ENCODE results near the gene MSRB3.

MSRB3 gene

DNA sequence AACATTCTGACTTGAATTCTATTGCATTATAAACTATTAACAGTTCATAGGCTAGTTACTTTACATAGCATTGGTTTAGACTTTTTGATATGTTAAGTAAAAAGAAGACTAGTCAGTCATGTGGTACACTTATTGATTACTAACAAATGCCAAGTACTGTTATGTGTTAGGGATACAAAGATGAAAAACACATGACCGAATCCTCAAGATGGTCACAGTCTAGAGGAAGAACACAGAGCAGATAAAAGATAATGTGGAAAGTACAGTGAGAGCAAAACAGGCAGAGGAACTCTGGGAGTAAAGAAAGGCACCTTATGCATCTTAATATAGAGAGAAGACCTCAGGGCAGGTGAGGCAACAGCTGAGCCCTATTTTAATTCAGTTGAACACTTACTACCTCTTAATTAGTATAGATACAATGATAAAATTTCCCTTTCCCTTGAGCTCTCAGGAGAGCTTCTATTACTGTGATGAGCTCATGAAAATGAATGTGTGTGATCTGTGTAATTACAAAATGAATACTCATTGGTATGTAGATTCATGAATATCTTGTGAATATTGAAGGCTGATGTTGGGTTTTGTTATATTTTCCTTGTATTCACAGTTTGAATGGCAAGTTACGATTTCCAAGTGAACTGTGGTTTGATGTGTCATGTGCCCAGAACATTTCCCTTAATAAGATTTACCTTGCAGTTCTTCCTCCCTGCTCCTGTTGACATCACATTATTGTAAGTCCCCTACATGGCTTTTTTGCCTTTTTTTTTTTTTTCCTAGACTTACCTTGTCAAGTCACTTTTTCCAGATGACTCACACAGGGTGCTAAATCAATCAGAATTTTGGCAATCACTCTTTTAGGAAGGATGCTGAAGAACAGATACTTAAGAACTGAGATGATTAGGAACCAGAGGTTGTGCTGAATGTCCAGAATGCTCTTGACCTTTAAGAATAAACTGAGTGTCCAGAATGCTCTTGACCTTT is 29.5 kb upstream of the MSRB3 start:
- CTCF ChIA-PET = no interaction called here
- TF ChIP-seq, protein P1, sequence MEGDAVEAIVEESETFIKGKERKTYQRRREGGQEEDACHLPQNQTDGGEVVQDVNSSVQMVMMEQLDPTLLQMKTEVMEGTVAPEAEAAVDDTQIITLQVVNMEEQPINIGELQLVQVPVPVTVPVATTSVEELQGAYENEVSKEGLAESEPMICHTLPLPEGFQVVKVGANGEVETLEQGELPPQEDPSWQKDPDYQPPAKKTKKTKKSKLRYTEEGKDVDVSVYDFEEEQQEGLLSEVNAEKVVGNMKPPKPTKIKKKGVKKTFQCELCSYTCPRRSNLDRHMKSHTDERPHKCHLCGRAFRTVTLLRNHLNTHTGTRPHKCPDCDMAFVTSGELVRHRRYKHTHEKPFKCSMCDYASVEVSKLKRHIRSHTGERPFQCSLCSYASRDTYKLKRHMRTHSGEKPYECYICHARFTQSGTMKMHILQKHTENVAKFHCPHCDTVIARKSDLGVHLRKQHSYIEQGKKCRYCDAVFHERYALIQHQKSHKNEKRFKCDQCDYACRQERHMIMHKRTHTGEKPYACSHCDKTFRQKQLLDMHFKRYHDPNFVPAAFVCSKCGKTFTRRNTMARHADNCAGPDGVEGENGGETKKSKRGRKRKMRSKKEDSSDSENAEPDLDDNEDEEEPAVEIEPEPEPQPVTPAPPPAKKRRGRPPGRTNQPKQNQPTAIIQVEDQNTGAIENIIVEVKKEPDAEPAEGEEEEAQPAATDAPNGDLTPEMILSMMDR (IDR thresholded peaks at IDR 0.05; ENCODE audit: insufficient read depth, low read length, missing control alignments) = no peak
- POLR2A ChIA-PET = no interaction called here
- H3K4me3 ChIP-seq (ENCODE audit: low read depth, low read length) = no peak overlapping the region
- DNase-seq (ENCODE audit: low read depth, low spot score) = no peak

DNA sequence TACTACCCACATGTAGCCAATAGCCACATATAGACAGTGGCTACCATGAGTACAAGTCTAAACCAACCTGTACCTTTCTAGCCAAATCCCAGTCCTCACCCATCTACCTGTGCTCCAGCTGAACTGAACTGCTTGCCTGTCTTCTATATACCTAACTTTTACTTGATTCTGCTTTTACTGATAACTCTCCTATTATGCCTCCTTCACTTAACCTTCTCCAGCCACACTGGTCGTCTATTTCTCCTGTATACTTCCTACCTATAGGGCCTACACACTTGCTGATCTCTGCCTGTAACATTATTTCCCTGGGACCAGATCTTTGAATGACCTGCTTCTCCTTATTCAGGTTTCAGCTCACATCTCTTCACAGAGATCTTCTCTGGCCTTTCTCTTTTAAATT is 26.0 kb upstream of the MSRB3 start:
- ChIA-PET CTCF (no interaction called here), POLR2A (no interaction called here)
- no peak overlapping the region for H3K4me3 ChIP-seq (ENCODE audit: low read depth, low read length)
- TF ChIP-seq, protein P1 (IDR thresholded peaks at IDR 0.05; ENCODE audit: insufficient read depth, low read length, missing control alignments) = no peak
- DNase-seq (ENCODE audit: low read depth, low spot score) = no peak

DNA sequence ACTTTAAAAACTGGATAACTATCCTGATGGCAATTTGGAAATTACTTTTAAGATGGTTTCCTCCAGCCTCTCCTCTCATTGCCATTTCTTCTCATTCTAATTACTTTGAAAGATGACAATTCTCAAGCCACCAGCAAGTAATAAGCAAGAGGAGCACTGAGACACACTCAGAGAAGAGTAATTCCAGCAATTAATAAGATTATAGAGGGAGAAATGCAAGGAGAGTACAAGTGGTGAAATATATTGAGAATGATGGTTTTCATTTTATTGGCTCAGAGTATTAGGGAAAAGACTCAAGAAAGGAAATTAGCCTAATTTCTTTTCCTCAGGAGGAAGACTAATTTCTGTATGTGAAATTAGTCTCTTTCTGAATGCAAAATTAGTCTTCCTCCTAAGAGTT is 20.5 kb upstream of the MSRB3 start:
- no peak overlapping the region for H3K4me3 ChIP-seq (ENCODE audit: low read depth, low read length)
- POLR2A ChIA-PET = no interaction called here
- TF ChIP-seq, protein P1 (IDR thresholded peaks at IDR 0.05; ENCODE audit: insufficient read depth, low read length, missing control alignments) = no peak

DNA sequence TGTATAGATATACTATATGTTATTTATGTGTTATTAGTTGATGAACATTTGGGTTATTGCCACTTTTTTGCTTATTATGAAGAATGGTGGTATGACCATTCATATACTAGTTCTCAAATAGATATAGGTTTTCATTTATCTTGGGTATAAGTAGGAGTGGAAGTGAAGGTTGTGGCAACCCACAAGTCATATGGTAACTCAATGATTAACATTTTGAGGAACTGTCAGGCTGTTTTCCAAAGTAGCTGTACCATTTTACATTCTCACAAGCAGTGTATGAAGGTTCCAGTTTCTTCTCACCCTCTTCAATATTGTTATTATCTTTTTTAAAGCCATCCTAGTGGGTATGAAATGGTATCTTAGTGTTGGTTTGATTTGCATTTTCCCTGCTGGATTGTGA is 19.0 kb upstream of the MSRB3 start:
- TF ChIP-seq, protein P1 (IDR thresholded peaks at IDR 0.05; ENCODE audit: insufficient read depth, low read length, missing control alignments) = no peak
- POLR2A ChIA-PET = no interaction called here
- DNase-seq (ENCODE audit: low read depth, low spot score) = no peak
- CTCF ChIA-PET = no interaction called here
- no peak overlapping the region for H3K4me3 ChIP-seq (ENCODE audit: low read depth, low read length)

More for the DNA sequence above, 20.5 kb upstream of the MSRB3 start:
- no peak for DNase-seq (ENCODE audit: low read depth, low spot score)
- CTCF ChIA-PET = interaction anchor here (1.2 to 1.6 kb wide), 2 partner anchors 25 to 456 kb away, joined by 3 to 5 read pairs; no protein-coding TSS in a partner anchor

DNA sequence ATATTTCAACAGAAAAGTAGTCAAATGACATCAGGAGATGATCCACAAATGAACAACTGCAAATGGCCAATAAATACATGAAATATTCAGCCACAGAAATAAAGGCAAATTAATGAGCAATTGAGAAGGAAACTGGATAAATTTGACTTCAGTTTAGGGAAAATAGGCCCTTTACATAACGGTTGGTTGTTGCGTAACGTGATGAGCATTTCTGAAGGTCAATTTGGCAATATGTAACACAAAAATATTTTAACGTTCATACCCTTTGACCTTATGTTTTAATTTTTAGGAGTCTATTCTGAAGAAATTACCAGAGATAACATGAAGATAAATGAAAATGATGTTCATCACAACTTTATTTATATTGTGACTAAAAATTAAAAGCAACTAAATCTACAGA is 14.7 kb upstream of the MSRB3 start:
- DNase-seq (ENCODE audit: low read depth, low spot score) = no peak
- H3K4me3 ChIP-seq (ENCODE audit: low read depth, low read length) = no peak overlapping the region
- ChIA-PET POLR2A (no interaction called here), CTCF (no interaction called here)
- TF ChIP-seq, protein P1 (IDR thresholded peaks at IDR 0.05; ENCODE audit: insufficient read depth, low read length, missing control alignments) = no peak

DNA sequence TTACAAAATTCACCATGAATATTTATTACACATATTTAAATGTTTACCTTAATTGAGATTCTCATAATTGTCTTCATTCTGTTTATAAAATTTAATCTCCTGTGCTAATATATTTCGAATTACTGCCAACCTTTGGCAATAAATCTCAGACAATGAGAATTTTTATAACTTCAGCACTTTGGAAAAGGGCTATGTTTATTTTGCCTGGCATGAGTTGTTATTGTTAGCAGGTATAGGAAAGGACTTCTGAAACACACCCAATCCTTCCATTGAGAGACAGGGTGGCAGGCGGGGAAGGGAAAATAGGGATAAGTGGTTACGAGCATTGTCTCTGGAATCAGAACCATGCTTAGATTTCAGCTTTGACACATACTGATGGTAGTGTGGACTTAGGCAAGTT is 12.1 kb upstream of the MSRB3 start:
- no peak overlapping the region for H3K4me3 ChIP-seq (ENCODE audit: low read depth, low read length)
- ChIA-PET POLR2A (no interaction called here), CTCF (interaction anchor here (1.3 kb wide), 1 partner anchor 470 kb away, joined by 3 read pairs; no protein-coding TSS in a partner anchor)
- TF ChIP-seq, protein P1 (IDR thresholded peaks at IDR 0.05; ENCODE audit: insufficient read depth, low read length, missing control alignments) = no peak
- no peak for DNase-seq (ENCODE audit: low read depth, low spot score)

All from AG04449 (cell line).